ENCODE measurements around the gene INPP5F. TPM values are rescaled to one million over a fixed set of nuclear protein-coding genes. Genes with fewer than 3 reads are reported as not detected.

INPP5F gene
- total and polyA plus RNA-seq, 10 of the 15 experiments (the other 5 are each of a cell fraction or from before 2014, with no cell fraction given) = 6.0 to 49.3 (median 34.3) TPM

- H3K27ac ChIP-seq (ENCODE audit: control insufficient read depth, insufficient read depth) = no peak overlapping the region
- BruUV-seq (replicated peaks) = no TSS peak
- in situ Hi-C loops (cut with MboI) (no loop called here), intact Hi-C loops (cut with micrococcal nuclease; ENCODE audit: unreplicated experiment) (loop anchor here (5.0 kb wide), 1 partner anchor 33 kb away; no protein-coding TSS in a partner anchor)
- FAIRE-seq = no peak
- TF ChIP-seq PRDM15 (CRISPR knock-in tag; IDR thresholded peaks at IDR 0.05) (no peak), JUNB (IDR thresholded peaks at IDR 0.05) (no peak), SREBF1 (IDR thresholded peaks at IDR 0.05; ENCODE audit: low read length) (no peak), CBX5 (IDR thresholded peaks at IDR 0.05; ENCODE audit: low read depth) (no peak), BCLAF1 (IDR thresholded peaks at IDR 0.05) (no peak), SRF (IDR thresholded peaks at IDR 0.05; ENCODE audit: low read depth in 2 of 2, low read length in 2 of 2) (no peak), TBL1XR1 (IDR thresholded peaks at IDR 0.05; ENCODE audit: low read depth, low read length) (no peak), KAT2A (conservative IDR thresholded peaks at IDR 0.05; ENCODE audit: control insufficient read depth, low read depth, low read length) (no peak), HDAC6 (IDR thresholded peaks at IDR 0.05; ENCODE audit: unreplicated experiment) (no peak), STAT1 (conservative IDR thresholded peaks at IDR 0.05) (no peak), IKZF1 (conservative IDR thresholded peaks at IDR 0.05) (no peak), USF2 (IDR thresholded peaks at IDR 0.05; ENCODE audit: borderline replicate concordance, low read depth, low read length) (no peak), WRNIP1 (IDR thresholded peaks at IDR 0.05; ENCODE audit: borderline replicate concordance, low read depth, low read length) (no peak)
- H3K9me3 ChIP-seq (replicated peaks; ENCODE audit: control insufficient read depth, insufficient read depth, low read length) = no peaks in the 10 kb centered on the region
- ChIA-PET SMC1A (ENCODE audit: uncharacterized antibody, unreplicated experiment) (interaction anchor here (0.8 to 5.5 kb wide), 12 partner anchors 9 to 124 kb away, joined by 3 to 57 read pairs (median 4); partner anchors contain the start of gene INPP5F), POLR2A (interaction anchor here (1.6 to 3.3 kb wide), 2 partner anchors 10 to 31 kb away, joined by 4 to 26 read pairs; partner anchors contain the start of gene INPP5F), CTCF (interaction anchor here (0.6 to 7.5 kb wide), 11 partner anchors 9 to 124 kb away, joined by 3 to 47 read pairs (median 4); partner anchors contain the start of gene INPP5F), RAD21 (ENCODE audit: unreplicated experiment) (interaction anchor here (0.7 to 3.5 kb wide), 7 partner anchors 8 to 136 kb away, joined by 3 to 18 read pairs (median 3); partner anchors contain the start of gene INPP5F)
- no peak for ATAC-seq
- DNase-seq (ENCODE audit: low read depth, low spot score) = no peak
- H2AFZ ChIP-seq (ENCODE audit: control insufficient read depth, low read depth, low read length) = no peak overlapping the region
- no peaks in the 10 kb centered on the region for H3K4me1 ChIP-seq (ENCODE audit: control insufficient read depth, insufficient read depth, low read length)
- H4K20me1 ChIP-seq (ENCODE audit: control insufficient read depth, insufficient read depth) = no peaks in the 10 kb centered on the region
- H3K4me2 ChIP-seq (ENCODE audit: control insufficient read depth, insufficient read depth) = no peak overlapping the region
- H3K4me3 ChIP-seq = no peak overlapping the region
- H3K36me3 ChIP-seq (ENCODE audit: control insufficient read depth in 2 of 2, insufficient read depth in 2 of 2, low read length in 1 of 2) = no peaks in the 10 kb centered on the region
- H3K27me3 ChIP-seq (replicated peaks in 1 of 2; ENCODE audit: control insufficient read depth in 2 of 2, insufficient read depth in 2 of 2, low read length in 1 of 2) = no peaks in the 10 kb centered on the region
- H3K79me2 ChIP-seq (ENCODE audit: control insufficient read depth, insufficient read depth, low read length) = no peaks in the 10 kb centered on the region
- WGBS (ENCODE audit: insufficient coverage, insufficient replicate concordance, low lambda C conversion rate, missing lambda C conversion rate) = 60% methylated on average over 3 of the region's 3 CpGs
- H3K9ac ChIP-seq (ENCODE audit: control insufficient read depth, insufficient read depth, low read length) = no peak overlapping the region
Measured at GRCh38 chr10:119735451-119735850, 9.6 kb downstream of the INPP5F start.
